ENCODE measurements around the gene RMDN2.

DNA sequence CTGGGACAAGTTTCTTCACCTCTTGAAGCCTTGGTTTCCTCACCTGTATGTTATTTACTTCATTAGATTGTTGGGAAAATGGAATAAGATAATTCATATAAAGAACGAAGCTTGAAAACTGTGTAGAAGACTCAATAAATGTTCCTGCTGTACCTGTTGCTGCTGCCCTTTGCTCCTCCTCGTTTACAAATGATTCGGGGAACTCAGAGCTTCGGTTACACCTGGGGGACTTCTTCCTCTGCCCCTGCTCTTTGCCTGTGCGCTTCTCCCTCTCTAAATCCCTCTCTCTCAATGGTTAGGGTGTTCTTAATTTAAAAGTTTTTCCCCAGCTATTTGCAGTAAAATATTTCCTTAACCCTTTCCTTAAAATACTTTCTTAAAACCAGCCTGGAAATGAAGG is 3.3 kb upstream of the RMDN2 start:
- TF ChIP-seq CTCF (IDR thresholded peaks at IDR 0.05; ENCODE audit: low read length) (no peak), EZH2 (optimal IDR thresholded peaks at IDR 0.05; ENCODE audit: low read depth, low read length) (no peak), EZH2phosphoT487 (IDR thresholded peaks at IDR 0.05; ENCODE audit: low read length) (no peak)
